Erythroblast (primary cell): ENCODE measurements around the gene EHBP1.

Experiments used
- GATA1 ChIP-seq: IDR thresholded peaks from 2 replicates; pipeline ENCODE4 v1.6.1; 2011; ENCODE audit warnings: low read depth, mild to moderate bottlenecking, control low read depth, low read length, moderate library complexity
- POLR2A ChIP-seq: IDR thresholded peaks from 2 replicates; pipeline ENCODE4 v1.6.1; 2011; ENCODE audit warnings: mild to moderate bottlenecking, low read length

DNA sequence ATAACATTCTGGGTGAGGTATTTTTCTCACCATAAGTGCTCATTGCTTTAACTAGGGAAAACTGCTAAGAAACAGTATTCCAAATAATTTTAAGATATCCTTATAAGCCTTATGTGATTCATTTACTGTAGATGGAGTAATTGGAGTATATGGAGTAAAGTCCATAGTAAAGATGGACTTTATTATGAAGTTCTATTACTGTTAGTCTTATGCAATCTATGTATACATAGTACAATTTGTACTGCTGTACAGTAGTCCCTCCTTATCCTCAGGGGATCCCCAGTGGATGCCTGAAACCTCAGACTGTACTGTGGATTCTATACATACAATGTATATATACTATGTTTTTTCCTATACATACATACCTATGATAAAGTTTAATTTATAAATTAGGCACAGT lies 304.0 kb downstream of the EHBP1 start:
- no peak for TF ChIP-seq POLR2A
- no peak for TF ChIP-seq GATA1
